B cell (primary cell): ENCODE measurements around the gene SREK1. TPM values are rescaled to one million over a fixed set of nuclear protein-coding genes. Genes with fewer than 3 reads are reported as not detected.

Source experiments
- ATAC-seq: fragments of 200-7000 bp; cut with Tn5 transposase; one replicate; pipeline ENCODE4 v1.10.0; 2021; ENCODE audit warnings: low read depth, mild to moderate bottlenecking, moderate number of reproducible peaks, moderate library complexity
- CTCF ChIA-PET: fragments of 350-600 bp; sonication (Branson Sonifier 250); formaldehyde crosslinking; loops from one replicate; lab custom pipeline; 2021; ENCODE audit warnings: antibody characterized with exemption, inconsistent platforms; lab: Charles Lee
- POLR2A ChIA-PET: fragments of 350-600 bp; sonication (Branson Sonifier 250); formaldehyde crosslinking; loops from one replicate; lab custom pipeline; 2021; ENCODE audit warnings: antibody characterized with exemption; lab: Charles Lee
- DNase-seq: peaks from one replicate; pipeline ENCODE4 v3.0.0; 2013
- H2AFZ ChIP-seq: 2 replicates; pipeline ENCODE4 v1.6.1; 2012; ENCODE audit warnings: mild to moderate bottlenecking, low read depth, low read length; ENCODE audit not compliant: insufficient read depth, poor library complexity, severe bottlenecking
- H3K27ac ChIP-seq, 2 donors: 1 replicate in 1 of 2; 2 replicates in 1 of 2; pipeline ENCODE4 v1.5.1; 2012 to 2013; ENCODE audit warnings: low read length in 2 of 2, mild to moderate bottlenecking in 2 of 2, moderate library complexity in 1 of 2
- H3K27me3 ChIP-seq, 4 experiments: fragments of 200-600 bp in 1 of 4; sonication (generic) in 1 of 4; replicated peaks in 1 of 4; 1 replicate in 2 of 4; 2 replicates in 2 of 4; pipeline versions ENCODE4 v1.6.1 to v1.7.0; 2013 to 2016; ENCODE audit warnings: low read length in 3 of 4, mild to moderate bottlenecking in 2 of 4, mixed read lengths in 1 of 4, moderate library complexity in 1 of 4; ENCODE audit not compliant: insufficient read depth in 4 of 4, control insufficient read depth in 3 of 4; ENCODE audit errors: control extremely low read depth in 1 of 4
- H3K36me3 ChIP-seq, 2 experiments: replicated peaks in 1 of 2; 1 replicate in 1 of 2; 2 replicates in 1 of 2; pipeline versions ENCODE4 v1.6.1 to v1.7.1; 2013; ENCODE audit warnings: low read length in 1 of 2; ENCODE audit not compliant: insufficient read depth in 2 of 2, control insufficient read depth in 1 of 2; ENCODE audit errors: control extremely low read depth in 1 of 2, extremely low read depth in 1 of 2
- H3K4me1 ChIP-seq, 2 donors: fragments of 200-600 bp in 1 of 2; sonication (generic) in 1 of 2; 1 replicate in 1 of 2; 2 replicates in 1 of 2; pipeline versions ENCODE4 v1.5.1 to v1.6.1; 2013 to 2017; ENCODE audit warnings: low read length in 2 of 2; ENCODE audit not compliant: control insufficient read depth in 2 of 2, insufficient read depth in 2 of 2
- H3K4me2 ChIP-seq: replicated peaks from 2 replicates; pipeline ENCODE3; 2012; ENCODE audit warnings: mild to moderate bottlenecking, low read depth, low read length; ENCODE audit not compliant: poor library complexity, severe bottlenecking
- H3K4me3 ChIP-seq, 5 experiments: fragments of 200-600 bp in 1 of 5; sonication (generic) in 1 of 5; 1 replicate in 3 of 5; 2 replicates in 2 of 5; pipeline versions ENCODE4 v1.5.1 to v1.7.0; 2011 to 2016; ENCODE audit warnings: low read length in 4 of 5, mild to moderate bottlenecking in 4 of 5, low read depth in 2 of 5, control low read depth in 1 of 5, moderate library complexity in 1 of 5; ENCODE audit not compliant: insufficient read depth in 1 of 5; ENCODE audit errors: control extremely low read depth in 1 of 5, extremely low read depth in 1 of 5
- H3K79me2 ChIP-seq: fragments of 200-600 bp; sonication (generic); one replicate; pipeline ENCODE4 v1.6.0; 2016; ENCODE audit warnings: low read length; ENCODE audit not compliant: control insufficient read depth, insufficient read depth
- H3K9ac ChIP-seq: fragments of 200-600 bp; sonication (generic); 2 replicates; pipeline ENCODE4 v1.6.1; 2017; ENCODE audit warnings: mild to moderate bottlenecking, low read length, moderate library complexity
- H3K9me3 ChIP-seq, 3 donors: one replicate each; pipeline versions ENCODE4 v1.6.1 to v1.7.1; 2013; ENCODE audit warnings: low read length in 2 of 3; ENCODE audit not compliant: control insufficient read depth in 2 of 3, insufficient read depth in 1 of 3; ENCODE audit errors: control extremely low read depth in 1 of 3
- H4K20me1 ChIP-seq: 2 replicates; pipeline ENCODE4 v1.6.0; 2012; ENCODE audit warnings: mild to moderate bottlenecking, low read length; ENCODE audit not compliant: insufficient read depth, control insufficient read depth, poor library complexity, severe bottlenecking
- H3K27ac Mint-ChIP-seq: one replicate; pipeline ENCODE4 v1.8.0; 2021; ENCODE audit warnings: mixed read lengths
- H3K27me3 Mint-ChIP-seq: one replicate; pipeline ENCODE4 v1.8.0; 2021; ENCODE audit warnings: mixed read lengths
- H3K4me1 Mint-ChIP-seq: one replicate; pipeline ENCODE4 v1.8.0; 2021; ENCODE audit warnings: mixed read lengths
- H3K4me3 Mint-ChIP-seq: one replicate; pipeline ENCODE4 v1.8.0; 2021; ENCODE audit warnings: mixed read lengths
- H3K9me3 Mint-ChIP-seq: one replicate; pipeline ENCODE4 v1.8.0; 2022; ENCODE audit warnings: mixed read lengths; ENCODE audit not compliant: insufficient read depth
- EZH2 ChIP-seq: IDR thresholded peaks from 2 replicates; pipeline ENCODE4 v1.6.1; 2012; ENCODE audit warnings: borderline replicate concordance, low read depth, mild to moderate bottlenecking, moderate library complexity, low read length; ENCODE audit not compliant: insufficient read depth, poor library complexity, severe bottlenecking
- WGBS: methylation state at CpG from one replicate; pipeline ENCODE4 v1.1.5; 2013; ENCODE audit warnings: missing lambda C conversion rate; ENCODE audit not compliant: insufficient coverage; 5-methylcytosine and 5-hydroxymethylcytosine counted together
- intact Hi-C: fragments of 100-400 bp; cut with micrococcal nuclease; formaldehyde crosslinking; loops from one replicate; pipeline ENCODE4 v1.10.0; 2022
- polyA plus RNA-seq: library from polyadenylated mRNA; depleted of rRNA; stranded (reverse); fragments of >200 nt; gene quantifications from 2 replicates; pipeline ENCODE4 v1.2.3, GENCODE V29; 2012
- total RNA-seq, 2 donors: library from RNA; stranded (reverse); fragments of 120-200 nt in 1 of 2; gene quantifications; 1 replicate in 1 of 2; 2 replicates in 1 of 2; pipeline versions ENCODE4 v1.2.3 to v1.2.4, GENCODE V29; 2013 to 2022
- TF ChIP-seq, protein P1 (sequence below): fragments of 200-600 bp; IDR thresholded peaks from one replicate; pipeline ENCODE4 v1.8.0; 2022; ENCODE audit warnings: antibody characterized with exemption, mild to moderate bottlenecking

SREK1 gene
- total and polyA plus RNA-seq, 2 donors (not counting 1 experiment from before 2014, with no cell fraction given) = 24.1 to 117 TPM

DNA sequence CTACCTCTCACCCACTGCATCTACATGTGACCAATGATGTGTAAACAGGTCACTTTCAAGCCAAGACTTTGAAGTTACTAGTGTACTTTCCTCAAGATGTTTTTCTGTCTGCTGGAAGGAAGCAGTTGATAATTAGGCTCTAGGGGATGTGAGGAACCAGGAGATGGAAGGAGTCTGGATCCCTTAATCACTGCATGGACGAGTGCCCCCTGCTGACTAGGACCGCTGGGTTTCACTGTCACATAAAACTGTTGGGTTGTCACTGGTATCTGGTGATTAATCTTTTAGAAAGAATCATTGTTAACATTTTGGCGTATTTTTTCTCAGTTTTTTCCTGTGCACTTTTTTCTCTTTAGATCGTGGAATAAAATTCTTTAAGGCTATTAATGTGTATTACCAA is 79.5 kb downstream of the SREK1 start:
- no peaks in the 10 kb centered on the region for H3K27me3 Mint-ChIP-seq
- ATAC-seq = no peak
- TF ChIP-seq, protein P1, sequence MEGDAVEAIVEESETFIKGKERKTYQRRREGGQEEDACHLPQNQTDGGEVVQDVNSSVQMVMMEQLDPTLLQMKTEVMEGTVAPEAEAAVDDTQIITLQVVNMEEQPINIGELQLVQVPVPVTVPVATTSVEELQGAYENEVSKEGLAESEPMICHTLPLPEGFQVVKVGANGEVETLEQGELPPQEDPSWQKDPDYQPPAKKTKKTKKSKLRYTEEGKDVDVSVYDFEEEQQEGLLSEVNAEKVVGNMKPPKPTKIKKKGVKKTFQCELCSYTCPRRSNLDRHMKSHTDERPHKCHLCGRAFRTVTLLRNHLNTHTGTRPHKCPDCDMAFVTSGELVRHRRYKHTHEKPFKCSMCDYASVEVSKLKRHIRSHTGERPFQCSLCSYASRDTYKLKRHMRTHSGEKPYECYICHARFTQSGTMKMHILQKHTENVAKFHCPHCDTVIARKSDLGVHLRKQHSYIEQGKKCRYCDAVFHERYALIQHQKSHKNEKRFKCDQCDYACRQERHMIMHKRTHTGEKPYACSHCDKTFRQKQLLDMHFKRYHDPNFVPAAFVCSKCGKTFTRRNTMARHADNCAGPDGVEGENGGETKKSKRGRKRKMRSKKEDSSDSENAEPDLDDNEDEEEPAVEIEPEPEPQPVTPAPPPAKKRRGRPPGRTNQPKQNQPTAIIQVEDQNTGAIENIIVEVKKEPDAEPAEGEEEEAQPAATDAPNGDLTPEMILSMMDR = no peak
- no peak for TF ChIP-seq EZH2
- no peaks in the 10 kb centered on the region for H3K4me1 Mint-ChIP-seq
- H3K9me3 Mint-ChIP-seq = peaks cover 6% of the 10 kb centered on the region
- no peaks in the 10 kb centered on the region for H3K36me3 ChIP-seq
- no peak for DNase-seq
- intact Hi-C loops = no loop called here
- H3K4me2 ChIP-seq = no peak overlapping the region
- H3K27ac ChIP-seq = no peak overlapping the region
- H3K4me3 ChIP-seq = no peak overlapping the region
- no peaks in the 10 kb centered on the region for H3K27me3 ChIP-seq
- 67% methylated on average over 2 of the region's 4 CpGs for WGBS
- H3K9me3 ChIP-seq = no peaks in the 10 kb centered on the region
- H4K20me1 ChIP-seq = no peaks in the 10 kb centered on the region
- POLR2A ChIA-PET = no interaction called here
- CTCF ChIA-PET = no interaction called here
- H3K4me3 Mint-ChIP-seq = no peak overlapping the region
- no peaks in the 10 kb centered on the region for H3K79me2 ChIP-seq
- no peak overlapping the region for H3K9ac ChIP-seq
- H3K27ac Mint-ChIP-seq = no peak overlapping the region
- H2AFZ ChIP-seq = no peak overlapping the region
- no peaks in the 10 kb centered on the region for H3K4me1 ChIP-seq

DNA sequence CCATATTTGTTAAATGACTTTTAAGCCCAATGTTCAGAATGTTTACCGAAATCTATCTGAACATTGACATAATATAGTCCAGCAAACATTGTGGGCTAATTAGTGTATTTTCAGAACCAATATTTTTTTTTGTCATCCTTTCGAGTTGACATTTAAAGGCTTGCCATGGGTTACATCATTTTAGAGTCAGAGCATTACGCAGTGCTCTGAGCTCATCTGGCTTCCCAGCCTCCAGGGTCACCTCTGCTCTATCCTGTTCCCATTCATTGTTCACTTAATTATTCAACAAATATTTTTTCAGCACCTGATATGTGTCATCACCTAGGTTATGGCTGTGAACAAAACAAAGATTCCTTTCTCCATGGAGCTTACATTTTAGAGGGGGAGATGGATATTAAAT is 80.2 kb downstream of the SREK1 start:
- no peaks in the 10 kb centered on the region for H3K27me3 ChIP-seq
- 96% methylated on average over 2 of the region's 3 CpGs for WGBS
- DNase-seq (no peak), ATAC-seq (no peak)
- no peak overlapping the region for H3K27ac ChIP-seq
- Mint-ChIP-seq H3K27me3 (no peaks in the 10 kb centered on the region), H3K27ac (no peak overlapping the region), H3K9me3 (peaks cover 6% of the 10 kb centered on the region), H3K4me3 (no peak overlapping the region), H3K4me1 (no peaks in the 10 kb centered on the region)
- no peak overlapping the region for H3K4me3 ChIP-seq
- no peaks in the 10 kb centered on the region for H4K20me1 ChIP-seq
- H3K9ac ChIP-seq = no peak overlapping the region
- H3K9me3 ChIP-seq = no peaks in the 10 kb centered on the region
- ChIA-PET POLR2A (no interaction called here), CTCF (no interaction called here)
- no peak overlapping the region for H3K4me2 ChIP-seq
- H2AFZ ChIP-seq = no peak overlapping the region
- H3K4me1 ChIP-seq = no peaks in the 10 kb centered on the region
- no peaks in the 10 kb centered on the region for H3K36me3 ChIP-seq
- no peaks in the 10 kb centered on the region for H3K79me2 ChIP-seq
- intact Hi-C loops = no loop called here
- TF ChIP-seq EZH2 = no peak
- TF ChIP-seq, protein P1 = no peak
